ENCODE data around the gene CFTR. TPM values are rescaled to one million over a fixed set of nuclear protein-coding genes. Genes with fewer than 3 reads are reported as not detected.

CFTR gene
- total and polyA plus RNA-seq, 2 of the 4 experiments (the other 2 are of a cell fraction), result 0.18 to 0.21 TPM

DNA sequence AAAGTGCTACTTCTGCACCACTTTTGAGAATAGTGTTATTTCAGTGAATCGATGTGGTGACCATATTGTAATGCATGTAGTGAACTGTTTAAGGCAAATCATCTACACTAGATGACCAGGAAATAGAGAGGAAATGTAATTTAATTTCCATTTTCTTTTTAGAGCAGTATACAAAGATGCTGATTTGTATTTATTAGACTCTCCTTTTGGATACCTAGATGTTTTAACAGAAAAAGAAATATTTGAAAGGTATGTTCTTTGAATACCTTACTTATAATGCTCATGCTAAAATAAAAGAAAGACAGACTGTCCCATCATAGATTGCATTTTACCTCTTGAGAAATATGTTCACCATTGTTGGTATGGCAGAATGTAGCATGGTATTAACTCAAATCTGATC lies 110.4 kb downstream of the CFTR start:
- CTCF ChIA-PET, result no interaction called here
- Histone ChIP-seq H3K23ac (ENCODE audit: low read depth, low read length) (no peak overlapping the region), H3K79me1 (ENCODE audit: low read depth in 1 of 2, low read length in 2 of 2) (no peaks in the 10 kb centered on the region), H3K9ac (ENCODE audit: low read depth, low read length) (no peak overlapping the region), H3K9me3 (ENCODE audit: control insufficient read depth, insufficient read depth, low read length) (no peaks in the 10 kb centered on the region), H3K4ac (ENCODE audit: low read depth, low read length) (no peak overlapping the region), H3K9me1 (ENCODE audit: insufficient read depth, low read length) (no peaks in the 10 kb centered on the region), H3K18ac (ENCODE audit: low read depth, low read length) (0 out of 2 replicates have a peak overlapping the region, but pooled peaks have one; percentile 59), H3K14ac (replicated peaks; ENCODE audit: low read depth, low read length) (no peak overlapping the region), H4K91ac (ENCODE audit: insufficient read depth, low read depth, low read length) (no peak overlapping the region), H4K5ac (ENCODE audit: low read depth, low read length) (no peak overlapping the region), H2AK9ac (replicated peaks; ENCODE audit: low read depth, low read length, poor library complexity) (no peak overlapping the region), H3K27me3 (ENCODE audit: control insufficient read depth, insufficient read depth, low read length) (no peaks in the 10 kb centered on the region), H4K8ac (ENCODE audit: low read depth in 2 of 2, low read length in 2 of 2) (no peak overlapping the region; a peak in 1 of 4 replicates), H2AFZ (replicated peaks; ENCODE audit: low read length, poor library complexity) (no peak overlapping the region), H3K4me1 (ENCODE audit: control insufficient read depth, insufficient read depth, low read length) (no peaks in the 10 kb centered on the region), H2BK120ac (ENCODE audit: low read depth, low read length) (no peak overlapping the region), H3K27ac (ENCODE audit: insufficient read depth, low read length) (no peak overlapping the region), H2AK5ac (ENCODE audit: low read depth, low read length) (no peak overlapping the region), H2BK5ac (ENCODE audit: low read depth, low read length, poor library complexity, severe bottlenecking) (no peak overlapping the region), H3K56ac (ENCODE audit: extremely low read depth, insufficient read depth, low read length) (no peak overlapping the region), H2BK15ac (ENCODE audit: low read depth, low read length) (no peak overlapping the region; the same call in 1 of the 3 replicates), H4K20me1 (ENCODE audit: insufficient read depth, low read length) (no peaks in the 10 kb centered on the region), H3K36me3 (ENCODE audit: control insufficient read depth, insufficient read depth, low read length) (no peaks in the 10 kb centered on the region), H3K4me2 (ENCODE audit: low read depth, low read length) (no peak overlapping the region), H2BK20ac (ENCODE audit: low read depth, low read length) (no peak overlapping the region), H3K4me3 (ENCODE audit: insufficient read depth, low read depth, low read length) (no peak overlapping the region)
- dilution Hi-C loops (cut with HindIII; ENCODE audit: low sequenced_read_pairs, unreplicated experiment), result no loop called here
- intact Hi-C loops (cut with micrococcal nuclease), result no loop called here
- TF ChIP-seq, protein P1, sequence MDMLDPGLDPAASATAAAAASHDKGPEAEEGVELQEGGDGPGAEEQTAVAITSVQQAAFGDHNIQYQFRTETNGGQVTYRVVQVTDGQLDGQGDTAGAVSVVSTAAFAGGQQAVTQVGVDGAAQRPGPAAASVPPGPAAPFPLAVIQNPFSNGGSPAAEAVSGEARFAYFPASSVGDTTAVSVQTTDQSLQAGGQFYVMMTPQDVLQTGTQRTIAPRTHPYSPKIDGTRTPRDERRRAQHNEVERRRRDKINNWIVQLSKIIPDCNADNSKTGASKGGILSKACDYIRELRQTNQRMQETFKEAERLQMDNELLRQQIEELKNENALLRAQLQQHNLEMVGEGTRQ (IDR thresholded peaks at IDR 0.05; ENCODE audit: low read depth, low read length), result no peak
- TF ChIP-seq RCOR1 (IDR thresholded peaks at IDR 0.05; ENCODE audit: insufficient replicate concordance, low read length), result no peak
- no peak for TF ChIP-seq CHD1 (IDR thresholded peaks at IDR 0.05; ENCODE audit: low read depth, low read length)
- no peak for TF ChIP-seq CEBPB (IDR thresholded peaks at IDR 0.05; ENCODE audit: low read depth, low read length)
- TF ChIP-seq POLR2A (IDR thresholded peaks at IDR 0.05; ENCODE audit: low read depth, low read length), result no peak
- no peak for TF ChIP-seq FOS (IDR thresholded peaks at IDR 0.05; ENCODE audit: low read depth, low read length)
- TF ChIP-seq SMC3 (IDR thresholded peaks at IDR 0.05; ENCODE audit: low read depth, low read length), result no peak
- TF ChIP-seq BHLHE40 (IDR thresholded peaks at IDR 0.05; ENCODE audit: low read depth, low read length), result no peak
- TF ChIP-seq MAZ (IDR thresholded peaks at IDR 0.05; ENCODE audit: borderline replicate concordance, low read depth, low read length), result no peak
- no peak for TF ChIP-seq NFE2L2 (IDR thresholded peaks at IDR 0.05; ENCODE audit: low read depth, low read length)
- TF ChIP-seq MAFK (IDR thresholded peaks at IDR 0.05; ENCODE audit: low read depth, low read length), result no peak
- BruUV-seq (replicated peaks), result no TSS peak
- WGBS, 2 experiments (ENCODE audit: extremely low coverage in 2 of 2, insufficient read length in 1 of 2), result no CpG with 5 or more reads among the region's 1 CpG
- in situ Hi-C loops (cut with MboI; ENCODE audit: low sequenced_read_pairs), result no loop called here
- DNase-seq (no peak), ATAC-seq (ENCODE audit: low read depth) (no peak)
- POLR2A ChIA-PET (ENCODE audit: unreplicated experiment), result no interaction called here
